Ovary (tissue), 3 donors: ENCODE measurements around the gene OSBPL8.

Experiments used
- POLR2A ChIP-seq: fragments of 450-650 bp; IDR thresholded peaks from one replicate; pipeline ENCODE4 v1.6.1; 2017; ENCODE audit warnings: antibody characterized with exemption, mild to moderate bottlenecking, moderate library complexity
- TF ChIP-seq, protein P1 (sequence below), 3 donors: fragments of 450-650 bp in 2 of 3; fragments of 200-600 bp in 1 of 3; IDR thresholded peaks; one replicate each; pipeline versions ENCODE4 v1.5.1 to v1.8.0; 2016 to 2022; ENCODE audit warnings: antibody characterized with exemption in 3 of 3, mild to moderate bottlenecking in 1 of 3
- donor health status: DM: no; HTN: no; CAD: no.

DNA sequence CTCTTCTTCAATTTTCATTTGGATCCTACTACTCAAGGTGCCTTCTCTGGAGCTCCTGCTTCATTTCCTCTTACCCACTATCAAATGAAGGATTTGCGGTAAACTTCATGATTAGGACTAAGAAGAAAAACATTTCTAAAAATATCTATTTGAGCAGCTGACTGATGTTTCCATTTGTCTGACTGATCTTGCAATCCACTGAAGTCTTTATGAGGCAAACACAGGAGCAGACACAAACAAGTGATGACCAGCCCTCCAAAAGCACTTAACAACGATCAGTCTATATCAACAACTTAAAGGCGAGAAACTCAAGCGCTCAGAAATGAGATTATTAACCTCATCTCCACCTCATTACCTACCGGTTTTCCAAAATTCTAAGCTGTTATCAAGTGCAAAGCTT is 26.2 kb downstream of the OSBPL8 start:
- TF ChIP-seq, protein P1, sequence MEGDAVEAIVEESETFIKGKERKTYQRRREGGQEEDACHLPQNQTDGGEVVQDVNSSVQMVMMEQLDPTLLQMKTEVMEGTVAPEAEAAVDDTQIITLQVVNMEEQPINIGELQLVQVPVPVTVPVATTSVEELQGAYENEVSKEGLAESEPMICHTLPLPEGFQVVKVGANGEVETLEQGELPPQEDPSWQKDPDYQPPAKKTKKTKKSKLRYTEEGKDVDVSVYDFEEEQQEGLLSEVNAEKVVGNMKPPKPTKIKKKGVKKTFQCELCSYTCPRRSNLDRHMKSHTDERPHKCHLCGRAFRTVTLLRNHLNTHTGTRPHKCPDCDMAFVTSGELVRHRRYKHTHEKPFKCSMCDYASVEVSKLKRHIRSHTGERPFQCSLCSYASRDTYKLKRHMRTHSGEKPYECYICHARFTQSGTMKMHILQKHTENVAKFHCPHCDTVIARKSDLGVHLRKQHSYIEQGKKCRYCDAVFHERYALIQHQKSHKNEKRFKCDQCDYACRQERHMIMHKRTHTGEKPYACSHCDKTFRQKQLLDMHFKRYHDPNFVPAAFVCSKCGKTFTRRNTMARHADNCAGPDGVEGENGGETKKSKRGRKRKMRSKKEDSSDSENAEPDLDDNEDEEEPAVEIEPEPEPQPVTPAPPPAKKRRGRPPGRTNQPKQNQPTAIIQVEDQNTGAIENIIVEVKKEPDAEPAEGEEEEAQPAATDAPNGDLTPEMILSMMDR (IDR thresholded peaks at IDR 0.05): no peak
- no peak for TF ChIP-seq POLR2A
